Myocyte (in vitro differentiated cells): ENCODE measurements around the gene LAMP5. TPM values are rescaled to one million over a fixed set of nuclear protein-coding genes. Genes with fewer than 3 reads are reported as not detected.

Experiments used
- DNase-seq: peaks from one replicate; pipeline ENCODE4 v3.0.0-alpha.2; 2012; ENCODE audit warnings: low read depth
- total RNA-seq: library from RNA; depleted of rRNA; stranded (reverse); fragments of >200 nt; gene quantifications from 2 replicates; pipeline ENCODE4 v1.2.3, GENCODE V29; 2014

Gene LAMP5
- total RNA-seq, 1 donor from 2014 or later, result 0.99 TPM

- peak; percentile 74 for DNase-seq
Measured at GRCh38 chr20:9532069-9532838, 17.9 kb downstream of the LAMP5 start.

GRCh38 chr20:9534025-9534424 lies 19.6 kb downstream of the LAMP5 start:
- no peak for DNase-seq

GRCh38 chr20:9535449-9535848 lies 21.1 kb downstream of the LAMP5 start:
- DNase-seq, result no peak

GRCh38 chr20:9543214-9543613 lies 28.8 kb downstream of the LAMP5 start:
- no peak for DNase-seq

- no peak for DNase-seq
Measured at GRCh38 chr20:9550283-9550682, 35.9 kb downstream of the LAMP5 start.

DNA sequence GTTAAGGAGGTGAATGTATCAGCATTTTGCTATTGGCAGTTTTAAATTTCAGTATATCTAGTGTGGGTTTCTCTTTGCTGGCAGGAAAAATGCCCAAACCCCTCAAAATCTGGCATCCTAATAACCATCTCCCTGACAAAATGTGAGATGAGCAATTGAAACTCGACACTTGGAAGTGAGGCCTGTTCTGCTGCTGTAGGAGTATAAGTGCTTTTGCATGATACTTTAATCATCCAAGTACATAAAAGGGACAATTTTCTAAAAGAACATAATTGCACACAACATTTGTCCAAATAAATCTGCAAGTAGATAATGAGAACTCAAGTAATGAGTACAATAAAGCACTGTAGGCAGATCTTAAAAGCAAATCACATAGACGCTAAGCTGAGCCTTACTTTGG lies 36.5 kb downstream of the LAMP5 start:
- no peak for DNase-seq

DNA sequence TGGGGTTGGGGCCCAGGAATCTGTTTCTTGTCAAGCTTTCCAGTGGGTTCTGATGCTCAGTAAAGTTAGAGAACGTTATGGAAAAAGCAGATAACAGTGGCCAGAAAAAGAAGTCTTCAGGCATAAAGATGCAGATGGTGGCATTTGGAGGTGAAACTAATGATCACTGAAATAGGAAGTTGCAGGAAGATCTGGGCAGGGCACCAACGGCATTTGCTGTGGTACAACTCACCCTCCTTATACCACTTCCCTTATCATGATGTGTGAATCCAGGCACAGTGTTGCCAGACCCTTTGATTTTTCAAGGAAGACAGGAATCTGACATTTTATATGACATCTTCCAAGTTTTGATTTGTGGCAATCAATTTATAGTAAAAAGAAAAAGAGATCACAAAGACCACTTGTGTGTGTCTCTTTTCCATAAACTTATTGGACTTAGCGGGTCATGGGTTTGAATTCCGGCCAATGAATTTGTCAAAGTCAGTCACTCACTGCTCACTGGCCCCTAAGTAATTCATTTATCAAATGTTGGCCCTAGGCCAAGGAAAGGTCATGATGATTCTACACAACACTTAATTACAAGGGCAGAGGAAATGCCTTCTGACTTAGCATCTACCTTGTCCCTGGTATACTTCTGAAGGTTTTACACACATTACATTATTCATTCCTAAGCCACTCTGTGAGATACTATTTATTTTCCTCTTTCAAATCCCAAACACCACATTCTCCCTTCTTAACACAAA lies 37.6 kb downstream of the LAMP5 start:
- DNase-seq, result no peak

GRCh38 chr20:9555781-9556180 lies 41.4 kb downstream of the LAMP5 start:
- DNase-seq, result no peak

GRCh38 chr20:9557411-9557810 lies 43.0 kb downstream of the LAMP5 start:
- DNase-seq, result no peak

- no peak for DNase-seq
Measured at GRCh38 chr20:9565910-9566550, 51.6 kb downstream of the LAMP5 start.

- no peak for DNase-seq
Measured at GRCh38 chr20:9566977-9567376, 52.6 kb downstream of the LAMP5 start.

DNA sequence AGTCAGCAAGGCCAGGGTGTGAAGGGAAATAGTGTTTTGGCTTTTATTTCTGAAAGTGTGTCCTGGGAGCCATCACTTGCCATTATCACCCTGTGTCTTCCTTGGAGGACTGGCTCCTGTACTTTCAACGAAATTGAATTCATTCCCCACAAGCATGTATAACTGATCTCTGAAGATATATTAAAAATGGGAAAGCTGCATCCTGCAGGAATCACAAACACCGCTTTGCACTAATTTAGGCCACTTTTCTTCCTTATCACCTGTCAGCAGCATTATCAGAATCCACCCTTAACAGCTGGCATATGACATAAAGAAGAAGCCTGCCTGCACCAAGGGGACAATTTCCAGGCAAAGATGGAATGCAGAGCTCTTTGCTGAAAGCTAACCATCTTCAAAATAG lies 56.2 kb downstream of the LAMP5 start:
- DNase-seq, result no peak

GRCh38 chr20:9571783-9572182 lies 57.4 kb downstream of the LAMP5 start:
- DNase-seq, result no peak

DNA sequence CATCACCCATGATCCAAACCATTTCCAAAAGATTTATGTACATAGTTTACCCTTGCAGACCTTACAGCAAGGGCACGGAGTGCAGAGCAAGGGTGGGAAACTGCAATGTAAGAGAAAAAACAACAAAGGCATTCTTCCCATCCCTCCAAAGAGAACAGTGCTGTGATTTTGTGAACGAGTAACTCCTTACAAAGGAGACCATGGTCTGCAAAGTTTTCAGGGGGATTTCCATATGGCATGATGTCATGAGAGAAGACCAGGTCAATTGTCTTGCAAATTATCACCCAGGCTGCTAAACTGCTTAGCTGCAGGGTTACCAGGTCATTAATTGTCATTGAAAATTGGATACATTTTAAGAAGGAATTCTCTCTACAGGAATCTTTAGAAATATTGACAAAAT lies 58.3 kb downstream of the LAMP5 start:
- no peak for DNase-seq

DNA sequence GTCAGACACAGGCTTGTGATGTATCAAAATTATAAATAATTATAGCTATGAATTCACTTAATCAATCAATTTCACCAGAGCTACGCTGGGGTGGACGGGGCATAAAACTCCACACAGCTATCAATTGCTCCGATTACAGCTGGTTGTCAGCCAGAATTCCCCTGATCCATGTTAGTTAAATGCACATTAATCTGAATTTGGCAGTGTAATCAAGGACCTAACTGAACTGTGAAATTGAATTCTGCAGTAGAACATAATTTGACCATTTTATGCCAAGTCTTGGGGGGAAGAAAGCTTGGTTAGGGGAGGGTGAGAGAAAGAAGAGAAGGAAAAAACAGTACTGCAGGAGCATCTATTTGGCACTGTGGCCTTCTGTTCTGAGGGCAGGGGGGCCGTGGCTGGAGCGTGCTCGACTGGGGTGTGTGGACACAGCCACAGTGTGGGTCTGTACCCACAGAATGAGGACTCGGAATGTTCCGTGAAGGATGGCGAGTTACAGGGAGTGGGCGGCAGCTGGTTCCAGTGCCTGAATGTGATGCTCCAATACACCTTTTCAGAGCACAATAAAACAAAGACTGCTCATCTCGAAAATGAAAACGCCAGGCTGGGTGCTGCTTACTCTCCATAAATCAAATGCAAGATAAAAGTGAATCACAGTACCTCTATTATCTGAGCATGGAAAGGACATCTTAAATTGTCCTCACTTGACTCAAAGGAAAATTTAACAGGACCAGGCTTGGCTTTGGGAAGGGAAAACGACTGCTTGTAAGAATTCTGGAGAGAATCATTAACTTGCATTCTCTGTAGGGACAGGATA lies 59.2 kb downstream of the LAMP5 start:
- no peak for DNase-seq

- no peak for DNase-seq
Measured at GRCh38 chr20:9574181-9574580, 59.8 kb downstream of the LAMP5 start.

DNA sequence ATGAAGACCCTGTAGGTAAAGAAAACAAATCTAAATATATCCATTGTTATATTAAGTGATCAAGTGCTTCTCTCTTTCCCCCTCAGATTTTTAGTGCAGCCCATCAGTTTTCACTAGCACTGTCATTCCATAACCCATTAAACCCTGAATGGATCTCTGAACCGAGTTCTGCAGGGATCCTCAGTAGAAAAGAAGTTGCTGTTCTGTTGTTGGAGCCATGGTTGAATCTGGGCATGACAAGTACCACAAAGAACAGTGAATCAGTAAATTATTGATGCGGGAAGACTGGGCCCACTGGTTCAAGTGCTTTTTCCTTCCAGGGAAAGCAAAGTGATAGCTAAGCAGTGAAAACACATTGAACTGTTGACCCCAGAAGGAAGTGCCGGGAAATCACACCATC lies 60.4 kb downstream of the LAMP5 start:
- no peak for DNase-seq

GRCh38 chr20:9575836-9576235 lies 61.4 kb downstream of the LAMP5 start:
- no peak for DNase-seq

GRCh38 chr20:9576695-9577094 lies 62.3 kb downstream of the LAMP5 start:
- DNase-seq, result no peak

DNA sequence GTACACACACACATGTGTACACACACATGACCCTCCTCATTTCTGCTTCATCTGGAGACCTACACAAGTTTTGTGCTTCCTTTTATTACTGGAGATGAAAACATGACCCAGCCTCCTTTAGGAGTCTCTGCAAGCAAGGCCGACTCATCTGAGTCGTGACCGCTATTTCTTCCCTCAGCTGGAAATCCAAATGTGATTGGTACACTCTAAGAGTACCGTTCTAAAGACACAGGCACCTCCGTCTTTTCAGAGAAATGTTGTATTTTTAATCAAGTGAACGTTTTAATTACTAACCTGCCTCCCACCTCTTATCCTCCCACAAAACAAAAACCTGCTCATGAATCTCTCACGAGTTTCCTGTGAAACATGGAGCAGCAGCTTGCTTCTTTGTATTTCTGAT lies 63.0 kb downstream of the LAMP5 start:
- no peak for DNase-seq

DNA sequence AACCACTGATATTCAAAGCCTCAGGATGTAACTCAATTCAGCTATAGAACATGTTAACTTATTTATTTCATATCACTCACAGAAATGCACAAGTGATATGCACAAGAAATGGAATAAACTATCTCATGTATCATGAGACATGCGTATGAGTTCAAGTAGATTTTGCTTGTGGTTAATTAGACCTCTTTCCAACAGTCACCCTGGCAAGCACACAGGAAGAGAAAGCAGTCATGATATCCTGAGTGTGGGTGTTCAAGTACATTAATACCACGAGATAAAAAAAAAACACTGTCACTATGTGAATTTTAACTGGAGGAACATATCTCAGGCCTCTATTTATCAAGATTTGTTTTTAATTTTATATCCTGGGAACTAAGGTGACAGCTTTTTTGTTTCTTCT lies 64.2 kb downstream of the LAMP5 start:
- no peak for DNase-seq
